GM21526 (cell line): ENCODE results near the gene PAX5.
A peak's percentile ranks its signal among the peaks of the same experiment; 100 is the strongest.
"Not testable (repeated sequence)": the region's sequence is repeated elsewhere in the genome, so short reads cannot be mapped to it uniquely, and the experiment has no call there.

Experiments used
- ATAC-seq: cut with Tn5 transposase; IDR thresholded peaks from one replicate; pipeline ENCODE4 v1.9.1; 2021; ENCODE audit warnings: moderate library complexity; ENCODE audit not compliant: unreplicated experiment, low FRiP score

Gene PAX5

GRCh38 chr9:36889844-36890243, 144.2 kb downstream of the PAX5 start:
- ATAC-seq, result no peak

- ATAC-seq, result no peak
Observed at GRCh38 chr9:36888551-36888950, 145.5 kb downstream of the PAX5 start.

GRCh38 chr9:36884721-36885120, 149.3 kb downstream of the PAX5 start:
- ATAC-seq, result no peak

- ATAC-seq, result no peak
Observed at GRCh38 chr9:36882594-36882993, 151.5 kb downstream of the PAX5 start.

- ATAC-seq, result no peak
Observed at GRCh38 chr9:36881743-36882441, 152.2 kb downstream of the PAX5 start.

- no peak for ATAC-seq
Observed at GRCh38 chr9:36881316-36881715, 152.8 kb downstream of the PAX5 start.

- ATAC-seq, result no peak
Observed at GRCh38 chr9:36880075-36880474, 154.0 kb downstream of the PAX5 start.

- peak; percentile 51 for ATAC-seq
Observed at GRCh38 chr9:36878986-36879982, 154.8 kb downstream of the PAX5 start.

- no peak for ATAC-seq
Observed at GRCh38 chr9:36877239-36877638, 156.8 kb downstream of the PAX5 start.

GRCh38 chr9:36876056-36876455, 158.0 kb downstream of the PAX5 start:
- no peak for ATAC-seq

- no peak for ATAC-seq
Observed at GRCh38 chr9:36874921-36875320, 159.1 kb downstream of the PAX5 start.

- ATAC-seq, result no peak
Observed at GRCh38 chr9:36874261-36874660, 159.8 kb downstream of the PAX5 start.

GRCh38 chr9:36873247-36873875, 160.7 kb downstream of the PAX5 start:
- ATAC-seq, result no peak

GRCh38 chr9:36872641-36873040, 161.4 kb downstream of the PAX5 start:
- ATAC-seq, result no peak

GRCh38 chr9:36871606-36872005, 162.5 kb downstream of the PAX5 start:
- ATAC-seq, result no peak

GRCh38 chr9:36870960-36871359, 163.1 kb downstream of the PAX5 start:
- ATAC-seq, result no peak

- not testable (repeated sequence) for ATAC-seq
Observed at GRCh38 chr9:36869605-36870004, 164.5 kb downstream of the PAX5 start.

GRCh38 chr9:36868586-36869282, 165.3 kb downstream of the PAX5 start:
- no peak for ATAC-seq

- no peak for ATAC-seq
Observed at GRCh38 chr9:36867672-36868471, 166.2 kb downstream of the PAX5 start.

GRCh38 chr9:36867241-36867640, 166.8 kb downstream of the PAX5 start:
- no peak for ATAC-seq
